ENCODE results near the gene QSOX2.

QSOX2 gene

GRCh38 chr9:136219276-136219675 is 26.3 kb downstream of the QSOX2 start:
- no peak for DNase-seq

DNA sequence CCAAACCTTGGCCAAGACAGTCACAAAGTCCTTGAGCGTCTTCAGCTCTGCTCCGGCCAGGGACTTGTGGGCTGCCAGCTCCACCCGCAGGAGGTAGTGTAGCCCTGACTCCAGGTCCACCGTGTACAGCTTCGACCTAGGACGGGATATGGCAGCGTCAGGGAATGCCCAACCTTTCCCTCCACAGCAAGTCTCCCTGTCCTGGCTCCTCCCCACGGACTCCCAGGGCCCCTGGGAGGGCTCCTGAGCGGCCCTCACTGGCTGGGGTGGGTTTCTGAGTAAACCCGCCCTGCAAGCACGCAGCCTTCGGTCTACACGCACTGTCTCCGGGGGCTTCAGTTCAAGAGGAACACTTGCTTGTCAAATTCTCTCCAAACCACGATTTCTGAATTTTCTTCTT is 26.9 kb downstream of the QSOX2 start:
- no peak for DNase-seq

GRCh38 chr9:136218271-136218670 is 27.3 kb downstream of the QSOX2 start:
- no peak for DNase-seq

DNA sequence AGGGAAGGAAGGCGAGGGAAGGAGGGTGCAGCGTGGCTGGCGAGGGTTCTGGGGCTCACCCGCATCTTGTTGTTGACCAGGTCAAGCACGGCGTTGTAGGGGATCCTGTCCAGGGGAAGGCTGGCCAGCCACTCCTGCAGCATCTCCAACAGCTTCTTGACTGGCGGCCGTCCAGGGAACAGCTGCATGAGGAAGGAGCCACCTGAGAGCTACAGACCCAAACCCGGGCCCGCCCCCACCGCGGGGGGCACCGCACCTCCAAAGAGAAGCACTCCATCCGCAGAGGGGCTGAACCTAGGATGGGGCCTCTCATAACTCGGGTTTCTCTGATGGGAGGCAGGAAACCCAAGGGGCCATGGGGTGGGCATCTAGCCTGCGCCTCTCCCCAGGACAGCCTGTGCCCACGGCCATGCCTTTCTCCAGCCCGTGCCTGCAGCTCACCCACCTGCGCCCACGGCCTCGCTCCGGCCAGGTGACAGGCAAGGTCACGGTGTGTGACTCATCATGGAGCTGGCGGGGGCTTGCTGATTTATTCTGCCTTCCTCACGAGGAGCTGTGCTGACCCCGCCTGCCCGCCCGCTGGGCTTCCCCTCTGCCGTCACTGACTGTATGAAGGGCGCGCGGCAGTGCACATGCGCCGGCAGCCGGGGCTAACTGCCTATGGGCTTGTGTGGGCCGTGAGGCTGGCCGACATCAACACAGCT is 28.9 kb downstream of the QSOX2 start:
- DNase-seq = no peak

GRCh38 chr9:136213733-136214132 is 31.9 kb downstream of the QSOX2 start:
- no peak for DNase-seq

DNA sequence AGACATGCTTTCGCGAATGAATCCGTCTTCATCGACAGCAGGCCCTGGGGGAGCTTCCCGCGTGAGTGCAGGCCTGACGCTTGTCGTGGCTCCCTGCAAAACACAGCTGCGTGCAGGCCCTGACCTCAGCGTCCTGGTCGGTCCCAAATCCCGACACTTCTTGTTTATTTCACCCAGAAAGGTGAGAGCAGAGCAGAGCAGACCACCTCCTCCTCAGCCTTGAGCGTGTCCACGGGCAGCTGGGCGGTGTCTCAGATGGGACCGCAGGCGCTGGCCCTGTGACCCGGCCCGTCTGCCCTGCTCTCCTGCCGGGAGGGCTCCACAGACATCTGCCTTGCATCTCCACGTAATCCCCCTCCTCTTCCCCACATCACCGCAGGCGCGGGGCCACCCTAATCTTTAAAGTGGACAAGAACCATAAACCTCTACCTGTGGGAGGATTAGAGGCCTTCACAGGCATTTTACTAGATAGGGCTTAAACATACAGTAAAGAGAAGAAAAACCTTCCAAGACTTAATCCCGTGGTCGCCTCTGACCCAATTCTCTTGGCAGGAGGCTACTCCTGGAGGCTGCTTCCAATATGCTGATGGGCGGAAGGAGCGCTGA is 33.2 kb downstream of the QSOX2 start:
- no peak for DNase-seq

- DNase-seq = no peak
These were observed 33.9 kb downstream of the QSOX2 start for GRCh38 chr9:136211441-136212344.

DNA sequence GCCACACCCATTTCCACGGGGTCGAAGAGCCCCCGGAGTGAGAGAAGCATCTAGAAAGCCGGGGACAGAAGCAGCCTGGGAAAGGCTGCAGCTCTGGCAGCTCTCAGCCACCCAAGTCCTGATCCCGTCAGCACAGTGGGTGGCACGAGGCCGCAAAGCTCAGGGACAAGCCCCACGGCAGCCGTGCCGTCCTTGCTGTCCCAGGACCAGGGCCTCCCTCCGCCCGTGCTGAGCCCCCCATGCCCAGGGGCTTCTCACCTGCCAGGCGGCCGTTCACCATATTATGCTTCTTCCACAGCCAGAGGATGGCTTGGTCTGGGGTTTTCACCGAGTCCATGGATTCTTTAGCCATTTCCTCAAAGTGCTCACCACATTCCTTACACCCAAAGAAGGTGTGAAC is 34.6 kb downstream of the QSOX2 start:
- DNase-seq = no peak

DNA sequence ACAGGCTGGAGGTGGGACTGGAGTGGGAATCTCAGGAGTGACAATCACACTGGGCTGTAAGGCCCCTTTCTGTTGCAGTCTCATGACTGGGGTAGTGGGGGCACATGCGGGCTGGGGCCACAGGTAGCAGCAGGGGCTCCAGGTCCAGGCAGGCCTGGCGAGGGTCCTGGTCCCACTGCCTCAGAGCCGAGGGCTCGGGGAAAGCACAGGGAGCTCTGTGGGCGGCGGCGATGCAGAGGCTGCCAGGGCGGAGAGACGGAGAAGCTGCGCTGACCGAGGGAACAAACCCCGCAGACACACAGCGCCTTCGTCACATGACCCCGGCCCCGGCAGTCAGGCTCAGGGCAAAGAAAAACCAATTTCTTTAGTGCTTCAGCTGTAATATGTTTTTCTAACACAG is 35.3 kb downstream of the QSOX2 start:
- DNase-seq = no peak

- no peak for DNase-seq
These were observed 35.8 kb downstream of the QSOX2 start for GRCh38 chr9:136209786-136210185.

GRCh38 chr9:136209232-136209631 is 36.4 kb downstream of the QSOX2 start:
- DNase-seq = no peak

GRCh38 chr9:136208675-136209074 is 36.9 kb downstream of the QSOX2 start:
- no peak for DNase-seq

GRCh38 chr9:136207616-136208015 is 38.0 kb downstream of the QSOX2 start:
- DNase-seq = no peak

DNA sequence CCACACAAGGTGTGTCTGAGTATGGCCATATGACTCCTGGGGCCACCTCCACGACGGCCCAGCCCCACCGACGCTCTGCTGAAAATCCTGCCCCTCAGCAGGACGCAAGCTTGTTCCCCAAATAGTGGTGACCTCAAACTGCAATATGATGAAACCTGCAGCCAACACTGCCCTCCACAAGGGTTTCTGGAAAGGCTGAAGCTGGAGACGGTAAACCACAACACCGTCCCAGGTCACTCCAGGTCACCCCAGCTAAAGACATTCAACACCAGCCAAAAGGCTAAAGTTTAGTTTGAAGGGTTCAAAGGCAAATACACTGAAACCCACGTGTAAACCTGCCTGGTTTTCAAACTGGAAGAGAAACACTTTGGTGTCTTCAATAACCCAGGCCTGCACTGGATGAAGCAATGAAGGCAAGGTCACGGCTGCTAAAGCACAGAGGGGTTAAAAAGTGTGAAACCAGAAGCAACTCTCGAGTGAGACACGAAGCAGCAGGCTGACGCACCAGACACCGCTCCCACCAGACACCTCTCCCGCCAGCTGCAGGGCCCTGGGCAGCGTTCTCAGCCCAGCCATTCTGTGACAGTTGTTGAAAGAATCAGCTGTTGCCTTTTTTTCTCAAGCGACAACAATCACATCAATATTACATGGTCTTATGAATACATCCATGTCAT is 38.9 kb downstream of the QSOX2 start:
- DNase-seq = no peak

DNA sequence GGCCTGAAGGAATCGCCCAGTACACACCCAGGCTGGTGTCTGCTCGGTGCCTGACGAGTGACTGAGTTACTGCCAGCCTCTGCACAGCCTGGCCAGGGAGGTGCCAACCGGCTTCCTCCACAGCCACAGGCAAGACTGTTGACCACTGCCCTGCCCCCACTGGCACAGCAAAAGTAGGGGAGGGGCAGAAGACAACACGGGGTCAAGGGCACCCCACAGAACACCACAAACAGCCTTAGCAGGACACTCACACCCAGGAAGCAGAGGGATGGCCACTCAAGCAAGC is 40.0 kb downstream of the QSOX2 start:
- DNase-seq = no peak

DNA sequence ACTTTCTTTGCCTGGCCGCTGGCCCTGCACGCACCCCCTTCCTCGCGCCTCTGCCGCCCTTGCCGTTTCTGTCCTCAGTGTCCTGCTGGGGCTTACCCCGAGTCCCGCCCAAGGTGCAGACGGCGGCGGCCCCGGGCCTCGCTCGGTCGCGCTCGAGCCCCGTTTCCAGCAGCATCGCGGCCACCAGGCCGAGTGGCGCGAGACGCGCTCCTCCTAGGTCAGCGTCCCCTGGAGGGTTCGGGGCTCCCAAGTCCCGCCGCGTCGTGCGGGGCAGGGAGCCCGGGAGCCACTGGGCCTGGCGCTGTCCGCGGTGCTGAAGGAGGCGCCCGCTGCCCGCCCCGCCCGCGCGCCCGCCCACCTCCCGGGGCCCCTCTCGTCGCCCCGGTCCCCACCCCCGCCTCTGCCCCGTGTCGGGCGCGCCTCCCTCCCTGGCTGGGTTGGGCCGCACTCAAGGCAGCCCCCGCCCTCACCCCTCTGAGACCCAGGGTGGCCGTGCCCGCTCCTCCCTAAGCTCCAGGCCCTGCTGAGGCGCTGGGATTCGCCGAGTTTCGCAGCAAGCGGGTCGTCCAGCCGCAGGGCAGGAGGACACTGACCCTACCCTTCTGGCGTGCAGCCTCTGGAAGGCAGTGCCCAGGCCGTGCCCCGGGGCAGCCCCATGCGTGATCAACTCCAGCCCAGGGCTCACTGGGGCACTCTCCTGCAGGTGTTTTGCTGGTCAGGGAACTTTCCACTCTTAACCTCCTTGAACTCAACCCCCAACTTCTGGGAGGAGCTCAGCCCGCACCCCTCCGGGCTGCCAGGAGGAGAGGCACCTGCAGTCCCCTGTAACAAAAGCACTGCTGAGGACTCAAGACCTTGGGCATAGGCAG is 40.5 kb downstream of the QSOX2 start, which contains the start of gene LHX3:
TSS of gene LHX3 (minus strand) at position 291 of the 869 bp plus-strand sequence. CDS start at position 175, 116 bp downstream.
- no peak for DNase-seq

DNA sequence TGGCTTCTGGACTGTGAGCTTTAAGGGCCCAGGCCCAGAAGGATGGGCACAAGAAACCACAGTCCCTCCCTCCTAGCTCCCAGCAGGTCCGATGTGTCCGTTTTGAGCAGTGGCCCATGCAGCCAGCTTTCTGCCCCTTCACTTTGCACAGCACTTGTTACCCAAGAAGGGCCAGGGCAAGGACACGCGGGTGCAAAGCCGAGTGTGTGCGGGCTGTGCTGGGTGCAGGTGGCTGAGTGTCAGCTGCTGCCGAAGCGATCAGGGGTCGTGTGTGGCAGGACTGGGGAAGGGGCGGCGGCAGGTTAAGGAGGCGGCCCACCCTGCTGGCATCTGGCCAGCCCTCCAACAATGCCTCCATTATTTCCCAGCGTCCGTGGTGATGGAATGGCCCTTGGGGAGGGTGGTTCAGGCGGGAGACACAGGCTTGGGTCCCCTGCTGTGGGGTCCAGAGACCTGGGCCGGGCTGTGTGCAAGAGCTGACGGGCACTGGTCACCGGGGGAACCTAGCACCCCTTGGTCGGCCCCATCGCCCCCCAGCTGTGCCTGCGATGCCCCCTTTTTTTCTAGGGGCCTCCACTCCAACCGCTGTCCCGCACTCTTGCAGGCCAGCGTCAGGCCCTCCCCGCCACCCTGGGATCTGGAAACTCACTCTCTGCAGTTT is 41.3 kb downstream of the QSOX2 start:
- DNase-seq = no peak

GRCh38 chr9:136203408-136204144 is 42.0 kb downstream of the QSOX2 start:
- no peak for DNase-seq

DNA sequence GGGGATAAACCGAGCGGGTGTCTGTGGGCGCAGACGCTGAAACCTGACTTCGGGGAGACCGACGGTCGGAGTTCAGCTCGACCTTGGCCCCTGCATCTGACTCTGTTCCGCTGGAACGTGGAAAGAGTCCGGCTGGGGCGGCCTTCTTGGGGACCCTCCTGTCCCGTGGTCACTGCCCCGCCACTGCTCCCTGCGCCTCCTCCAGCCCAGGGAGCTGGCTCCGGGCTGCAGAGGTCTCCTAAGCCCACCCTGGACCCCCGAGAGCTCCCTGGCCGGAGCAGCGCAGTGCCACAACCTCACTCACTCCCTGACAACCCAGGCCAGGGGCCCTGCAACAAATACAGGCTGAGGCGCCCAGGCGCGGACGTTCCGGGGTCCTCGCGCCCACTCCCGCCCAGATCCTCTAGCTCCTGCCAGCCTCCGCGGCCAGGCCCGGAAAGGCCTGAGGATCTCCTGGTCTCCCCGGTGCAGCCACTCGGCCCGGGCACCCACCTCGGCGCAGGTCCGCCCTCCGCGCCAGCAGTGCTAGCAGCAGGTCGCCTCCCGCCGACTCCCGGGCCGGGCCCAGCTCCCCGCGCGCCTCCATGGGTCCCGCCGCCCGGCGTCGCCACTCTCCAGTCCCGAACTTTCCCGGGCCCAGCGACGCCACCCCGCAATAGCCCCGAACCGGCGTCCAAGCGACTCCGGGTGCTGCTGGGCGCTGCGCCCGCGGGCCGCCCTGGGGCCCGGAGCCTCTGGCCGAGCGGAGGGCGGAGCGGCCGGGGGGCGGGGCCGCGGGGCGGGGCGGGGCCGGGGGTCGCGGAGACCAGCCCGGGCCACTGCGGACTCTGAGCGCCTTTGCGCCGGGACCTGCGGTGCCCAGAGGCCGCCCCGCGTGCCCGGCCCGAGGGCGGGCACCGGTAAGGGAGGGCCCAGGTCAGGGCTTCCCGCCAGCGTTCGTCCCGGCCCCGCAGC is 42.9 kb downstream of the QSOX2 start:
- DNase-seq = no peak
